HepG2 (cell line): ENCODE data around the gene MMP24OS. TPM values are rescaled to one million over a fixed set of nuclear protein-coding genes. Genes with fewer than 3 reads are reported as not detected.
A peak's percentile ranks its signal among the peaks of the same experiment; 100 is the strongest.

Experiments used
- CBX5 ChIP-seq: sonication (generic); formaldehyde crosslinking; IDR thresholded peaks from 2 replicates; pipeline ENCODE4 v1.4.0; 2020; ENCODE audit warnings: missing genetic modification reagents, borderline replicate concordance
- GATAD2A ChIP-seq: IDR thresholded peaks from 2 replicates; pipeline ENCODE4 v1.6.1; 2016
- HOXA7 ChIP-seq: sonication (generic); formaldehyde crosslinking; IDR thresholded peaks from 2 replicates; pipeline ENCODE4 v1.8.1; 2022; ENCODE audit warnings: mild to moderate bottlenecking, missing genetic modification reagents, moderate library complexity
- HOXA9 ChIP-seq: sonication (generic); formaldehyde crosslinking; IDR thresholded peaks from 2 replicates; pipeline ENCODE4 v1.8.1; 2022; ENCODE audit warnings: missing genetic modification reagents, mild to moderate bottlenecking, moderate library complexity, borderline replicate concordance
- JDP2 ChIP-seq: sonication (generic); formaldehyde crosslinking; IDR thresholded peaks from 2 replicates; pipeline ENCODE4 v1.8.1; 2022; ENCODE audit warnings: missing genetic modification reagents, borderline replicate concordance
- MED8 ChIP-seq: sonication (generic); formaldehyde crosslinking; IDR thresholded peaks from 2 replicates; pipeline ENCODE4 v1.8.1; 2023; ENCODE audit warnings: mild to moderate bottlenecking, missing genetic modification reagents; ENCODE audit not compliant: insufficient replicate concordance
- NAIF1 ChIP-seq: sonication (generic); formaldehyde crosslinking; IDR thresholded peaks from 2 replicates; pipeline ENCODE4 v1.5.0; 2020; ENCODE audit warnings: mild to moderate bottlenecking, missing genetic modification reagents, borderline replicate concordance
- NR2F2 ChIP-seq: IDR thresholded peaks from 2 replicates; pipeline ENCODE4 v1.6.1; 2012; ENCODE audit warnings: low read depth, inconsistent platforms, borderline replicate concordance
- PCBP1 ChIP-seq: fragments of 200-400 bp; formaldehyde crosslinking; IDR thresholded peaks from 2 replicates; pipeline ENCODE4 v1.6.1; 2017; ENCODE audit warnings: mild to moderate bottlenecking, low read depth, low read length, borderline replicate concordance
- POGZ ChIP-seq: sonication (generic); formaldehyde crosslinking; IDR thresholded peaks from 2 replicates; pipeline ENCODE4 v1.4.0; 2020; ENCODE audit warnings: mild to moderate bottlenecking, missing genetic modification reagents
- PTBP1 ChIP-seq: fragments of 200-400 bp; formaldehyde crosslinking; IDR thresholded peaks from 2 replicates; pipeline ENCODE4 v1.6.1; 2018; ENCODE audit warnings: low read length, low read depth; ENCODE audit not compliant: poor library complexity, severe bottlenecking
- RCOR2 ChIP-seq: IDR thresholded peaks from 2 replicates; pipeline ENCODE4 v1.6.1; 2016; ENCODE audit warnings: missing biosample characterization, missing genetic modification reagents
- ZC3H4 ChIP-seq: sonication (generic); formaldehyde crosslinking; IDR thresholded peaks from 2 replicates; pipeline ENCODE4 v1.4.0; 2020; ENCODE audit warnings: missing genetic modification reagents, borderline replicate concordance
- ZFP36L1 ChIP-seq: sonication (generic); formaldehyde crosslinking; IDR thresholded peaks from 2 replicates; pipeline ENCODE4 v1.8.0; 2022; ENCODE audit warnings: mild to moderate bottlenecking, missing genetic modification reagents, moderate library complexity
- ZNF614 ChIP-seq: IDR thresholded peaks from 2 replicates; pipeline ENCODE4 v1.6.1; 2018; ENCODE audit warnings: missing biosample characterization, missing genetic modification reagents, inconsistent platforms, borderline replicate concordance
- ZNF777 ChIP-seq: sonication (generic); formaldehyde crosslinking; IDR thresholded peaks from 2 replicates; pipeline ENCODE4 v1.4.0; 2020; ENCODE audit warnings: missing genetic modification reagents
- ZNF850 ChIP-seq: sonication (generic); formaldehyde crosslinking; conservative IDR thresholded peaks from 2 replicates; pipeline ENCODE4 v1.9.0; 2021; ENCODE audit warnings: mild to moderate bottlenecking, missing genetic modification reagents
- ZSCAN25 ChIP-seq: sonication (generic); formaldehyde crosslinking; IDR thresholded peaks from 2 replicates; pipeline ENCODE4 v1.8.0; 2022; ENCODE audit warnings: mild to moderate bottlenecking, missing genetic modification reagents
- polyA plus RNA-seq, 8 experiments: library from polyadenylated mRNA; depleted of rRNA in 3 of 8; stranded (reverse) in 7 of 8; unstranded in 1 of 8; fragments of >200 nt; fragmentation: Illumina TruSeq in 4 of 8; extraction: Trizol in 4 of 8; gene quantifications; 2 replicates each; pipeline versions ENCODE4 v1.2.1 to v1.2.3, GENCODE V29; 2011 to 2016; ENCODE audit warnings: low read depth in 4 of 8, missing spikeins in 1 of 8, mixed read lengths in 1 of 8; ENCODE audit not compliant: insufficient read depth in 1 of 8
- total RNA-seq, 5 experiments: library from RNA; depleted of rRNA; stranded (reverse); fragments of >200 nt; fragmentation: Illumina TruSeq; extraction: Trizol; gene quantifications; 2 replicates each; pipeline ENCODE4 v1.2.3, GENCODE V29; 2016; ENCODE audit warnings: low read depth in 1 of 5
- TF ChIP-seq, protein P1 (sequence below), 2 experiments: IDR thresholded peaks; 2 replicates each; pipeline ENCODE4 v1.6.1; 2011 to 2012; ENCODE audit warnings: low read length in 2 of 2, borderline replicate concordance in 1 of 2, low read depth in 1 of 2, mild to moderate bottlenecking in 1 of 2, moderate library complexity in 1 of 2
- TF ChIP-seq, protein P2 (sequence below): IDR thresholded peaks from 2 replicates; pipeline ENCODE4 v1.6.1; 2016; ENCODE audit warnings: control low read depth
- TF ChIP-seq, protein P3 (sequence below): IDR thresholded peaks from 2 replicates; pipeline ENCODE4 v1.6.1; 2016; ENCODE audit warnings: low read depth
- TF ChIP-seq, protein P4 (sequence below): fragments of 450-650 bp; IDR thresholded peaks from 2 replicates; pipeline ENCODE4 v1.6.1; 2016

MMP24OS gene
- total and polyA plus RNA-seq, 2 of the 13 experiments (the other 11 are each of a cell fraction or from before 2014, with no cell fraction given), result 6.0 to 8.5 TPM

DNA sequence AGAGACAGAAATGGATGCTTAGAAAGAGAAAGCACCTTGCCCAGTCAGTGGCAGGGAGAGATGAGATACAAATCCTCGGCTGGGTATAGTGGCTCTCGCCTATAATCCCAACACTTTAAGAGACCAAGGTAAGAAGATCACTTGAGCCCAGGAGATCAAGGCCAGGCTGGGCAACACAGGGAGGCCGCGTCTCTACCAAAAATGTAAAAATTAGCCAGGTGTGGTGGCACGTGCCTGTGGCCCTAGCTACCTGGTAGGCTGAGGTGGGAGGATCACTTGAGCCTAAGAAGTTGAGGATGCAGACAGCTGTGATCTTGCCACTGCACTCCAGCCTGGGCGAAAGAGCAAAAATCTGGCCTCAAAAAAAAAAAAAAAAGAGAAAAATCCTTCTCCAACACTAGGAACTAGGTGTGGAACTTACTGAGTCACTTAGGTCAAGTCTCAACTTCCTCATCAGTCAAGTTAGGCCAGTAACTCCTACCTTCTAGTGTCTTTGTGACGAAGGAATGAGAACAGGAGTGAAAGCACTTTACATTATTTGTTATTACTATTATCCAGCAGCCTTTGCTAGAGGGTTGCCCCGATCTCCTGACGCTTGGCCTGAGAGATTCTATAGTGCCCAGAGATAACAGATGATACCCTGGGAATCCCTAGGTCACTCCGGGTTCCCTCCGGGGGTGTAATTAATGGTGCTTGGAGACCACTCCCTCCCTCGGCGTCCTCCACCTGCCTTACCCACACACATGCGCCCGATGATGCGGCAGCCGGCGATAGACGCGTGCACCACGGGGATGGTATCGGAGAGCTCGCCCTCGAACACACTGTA, 5.7 kb upstream of the MMP24OS start (continued):
- TF ChIP-seq, protein P1, sequence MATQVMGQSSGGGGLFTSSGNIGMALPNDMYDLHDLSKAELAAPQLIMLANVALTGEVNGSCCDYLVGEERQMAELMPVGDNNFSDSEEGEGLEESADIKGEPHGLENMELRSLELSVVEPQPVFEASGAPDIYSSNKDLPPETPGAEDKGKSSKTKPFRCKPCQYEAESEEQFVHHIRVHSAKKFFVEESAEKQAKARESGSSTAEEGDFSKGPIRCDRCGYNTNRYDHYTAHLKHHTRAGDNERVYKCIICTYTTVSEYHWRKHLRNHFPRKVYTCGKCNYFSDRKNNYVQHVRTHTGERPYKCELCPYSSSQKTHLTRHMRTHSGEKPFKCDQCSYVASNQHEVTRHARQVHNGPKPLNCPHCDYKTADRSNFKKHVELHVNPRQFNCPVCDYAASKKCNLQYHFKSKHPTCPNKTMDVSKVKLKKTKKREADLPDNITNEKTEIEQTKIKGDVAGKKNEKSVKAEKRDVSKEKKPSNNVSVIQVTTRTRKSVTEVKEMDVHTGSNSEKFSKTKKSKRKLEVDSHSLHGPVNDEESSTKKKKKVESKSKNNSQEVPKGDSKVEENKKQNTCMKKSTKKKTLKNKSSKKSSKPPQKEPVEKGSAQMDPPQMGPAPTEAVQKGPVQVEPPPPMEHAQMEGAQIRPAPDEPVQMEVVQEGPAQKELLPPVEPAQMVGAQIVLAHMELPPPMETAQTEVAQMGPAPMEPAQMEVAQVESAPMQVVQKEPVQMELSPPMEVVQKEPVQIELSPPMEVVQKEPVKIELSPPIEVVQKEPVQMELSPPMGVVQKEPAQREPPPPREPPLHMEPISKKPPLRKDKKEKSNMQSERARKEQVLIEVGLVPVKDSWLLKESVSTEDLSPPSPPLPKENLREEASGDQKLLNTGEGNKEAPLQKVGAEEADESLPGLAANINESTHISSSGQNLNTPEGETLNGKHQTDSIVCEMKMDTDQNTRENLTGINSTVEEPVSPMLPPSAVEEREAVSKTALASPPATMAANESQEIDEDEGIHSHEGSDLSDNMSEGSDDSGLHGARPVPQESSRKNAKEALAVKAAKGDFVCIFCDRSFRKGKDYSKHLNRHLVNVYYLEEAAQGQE (IDR thresholded peaks at IDR 0.05; ENCODE audit: borderline replicate concordance in 1 of 2, low read depth in 1 of 2, low read length in 2 of 2), result no peak
- TF ChIP-seq NAIF1 (CRISPR knock-in tag) (no peak), PTBP1 (no peak), ZC3H4 (no peak), ZNF777 (no peak), PCBP1 (no peak), GATAD2A (no peak), NR2F2 (no peak), POGZ (CRISPR knock-in tag) (no peak), HOXA7 (CRISPR knock-in tag) (no peak), HOXA9 (CRISPR knock-in tag) (0 out of 2 replicates have a peak, but pooled peaks have one; percentile 8), ZFP36L1 (no peak), RCOR2 (no peak), CBX5 (CRISPR knock-in tag) (no peak), MED8 (CRISPR knock-in tag) (peak; percentile 8), ZNF614 (no peak), ZNF850 (0 out of 2 replicates have a peak, but pooled peaks have one; percentile 8), ZSCAN25 (no peak), JDP2 (CRISPR knock-in tag) (no peak)
- TF ChIP-seq, protein P2, sequence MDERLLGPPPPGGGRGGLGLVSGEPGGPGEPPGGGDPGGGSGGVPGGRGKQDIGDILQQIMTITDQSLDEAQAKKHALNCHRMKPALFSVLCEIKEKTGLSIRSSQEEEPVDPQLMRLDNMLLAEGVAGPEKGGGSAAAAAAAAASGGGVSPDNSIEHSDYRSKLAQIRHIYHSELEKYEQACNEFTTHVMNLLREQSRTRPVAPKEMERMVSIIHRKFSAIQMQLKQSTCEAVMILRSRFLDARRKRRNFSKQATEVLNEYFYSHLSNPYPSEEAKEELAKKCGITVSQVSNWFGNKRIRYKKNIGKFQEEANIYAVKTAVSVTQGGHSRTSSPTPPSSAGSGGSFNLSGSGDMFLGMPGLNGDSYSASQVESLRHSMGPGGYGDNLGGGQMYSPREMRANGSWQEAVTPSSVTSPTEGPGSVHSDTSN (CRISPR knock-in tag), result no peak
- TF ChIP-seq, protein P3, sequence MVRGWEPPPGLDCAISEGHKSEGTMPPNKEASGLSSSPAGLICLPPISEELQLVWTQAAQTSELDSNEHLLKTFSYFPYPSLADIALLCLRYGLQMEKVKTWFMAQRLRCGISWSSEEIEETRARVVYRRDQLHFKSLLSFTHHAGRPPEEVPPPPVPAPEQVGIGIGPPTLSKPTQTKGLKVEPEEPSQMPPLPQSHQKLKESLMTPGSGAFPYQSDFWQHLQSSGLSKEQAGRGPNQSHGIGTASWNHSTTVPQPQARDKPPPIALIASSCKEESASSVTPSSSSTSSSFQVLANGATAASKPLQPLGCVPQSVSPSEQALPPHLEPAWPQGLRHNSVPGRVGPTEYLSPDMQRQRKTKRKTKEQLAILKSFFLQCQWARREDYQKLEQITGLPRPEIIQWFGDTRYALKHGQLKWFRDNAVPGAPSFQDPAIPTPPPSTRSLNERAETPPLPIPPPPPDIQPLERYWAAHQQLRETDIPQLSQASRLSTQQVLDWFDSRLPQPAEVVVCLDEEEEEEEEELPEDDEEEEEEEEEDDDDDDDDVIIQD (CRISPR knock-in tag), result no peak
- TF ChIP-seq, protein P4, sequence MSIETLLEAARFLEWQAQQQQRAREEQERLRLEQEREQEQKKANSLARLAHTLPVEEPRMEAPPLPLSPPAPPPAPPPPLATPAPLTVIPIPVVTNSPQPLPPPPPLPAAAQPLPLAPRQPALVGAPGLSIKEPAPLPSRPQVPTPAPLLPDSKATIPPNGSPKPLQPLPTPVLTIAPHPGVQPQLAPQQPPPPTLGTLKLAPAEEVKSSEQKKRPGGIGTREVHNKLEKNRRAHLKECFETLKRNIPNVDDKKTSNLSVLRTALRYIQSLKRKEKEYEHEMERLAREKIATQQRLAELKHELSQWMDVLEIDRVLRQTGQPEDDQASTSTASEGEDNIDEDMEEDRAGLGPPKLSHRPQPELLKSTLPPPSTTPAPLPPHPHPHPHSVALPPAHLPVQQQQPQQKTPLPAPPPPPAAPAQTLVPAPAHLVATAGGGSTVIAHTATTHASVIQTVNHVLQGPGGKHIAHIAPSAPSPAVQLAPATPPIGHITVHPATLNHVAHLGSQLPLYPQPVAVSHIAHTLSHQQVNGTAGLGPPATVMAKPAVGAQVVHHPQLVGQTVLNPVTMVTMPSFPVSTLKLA, result no peak
